ENCODE data around the gene ADAMTS14.

Gene ADAMTS14

GRCh38 chr10:70740406-70741288, 68.3 kb downstream of the ADAMTS14 start:
- Histone ChIP-seq H3K27me3 (ENCODE audit: insufficient read depth, poor library complexity, severe bottlenecking) (no peaks in the 10 kb centered on the region), H3K27ac (ENCODE audit: poor library complexity, severe bottlenecking) (no peak overlapping the region), H3K4me3 (ENCODE audit: severe bottlenecking) (no peak overlapping the region), H3K4me1 (ENCODE audit: insufficient read depth, poor library complexity, severe bottlenecking) (no peaks in the 10 kb centered on the region), H3K9me3 (ENCODE audit: severe bottlenecking) (no peaks in the 10 kb centered on the region), H3K36me3 (ENCODE audit: low read depth) (no peaks in the 10 kb centered on the region)
- ATAC-seq (ENCODE audit: low read depth) (no peak), DNase-seq (ENCODE audit: low spot score) (no peak)
- TF ChIP-seq CTCF (IDR thresholded peaks at IDR 0.05; ENCODE audit: poor library complexity, severe bottlenecking) = no peak

- ATAC-seq (ENCODE audit: low read depth) (no peak), DNase-seq (ENCODE audit: low spot score) (no peak)
- TF ChIP-seq CTCF (IDR thresholded peaks at IDR 0.05; ENCODE audit: poor library complexity, severe bottlenecking) = no peak
- no peaks in the 10 kb centered on the region for H3K4me1 ChIP-seq (ENCODE audit: insufficient read depth, poor library complexity, severe bottlenecking)
- no peak overlapping the region for H3K4me3 ChIP-seq (ENCODE audit: severe bottlenecking)
- no peaks in the 10 kb centered on the region for H3K36me3 ChIP-seq (ENCODE audit: low read depth)
- H3K27ac ChIP-seq (ENCODE audit: poor library complexity, severe bottlenecking) = no peak overlapping the region
- no peaks in the 10 kb centered on the region for H3K9me3 ChIP-seq (ENCODE audit: severe bottlenecking)
- H3K27me3 ChIP-seq (ENCODE audit: insufficient read depth, poor library complexity, severe bottlenecking) = no peaks in the 10 kb centered on the region
These were observed 70.5 kb downstream of the ADAMTS14 start for GRCh38 chr10:70742537-70743429.

GRCh38 chr10:70743430-70743788, 71.1 kb downstream of the ADAMTS14 start:
- TF ChIP-seq CTCF (IDR thresholded peaks at IDR 0.05; ENCODE audit: poor library complexity, severe bottlenecking) = no peak
- ATAC-seq (ENCODE audit: low read depth) = no peak
- no peak for DNase-seq (ENCODE audit: low spot score)
- Histone ChIP-seq H3K9me3 (ENCODE audit: severe bottlenecking) (no peaks in the 10 kb centered on the region), H3K27ac (ENCODE audit: poor library complexity, severe bottlenecking) (no peak overlapping the region), H3K4me3 (ENCODE audit: severe bottlenecking) (no peak overlapping the region), H3K36me3 (ENCODE audit: low read depth) (no peaks in the 10 kb centered on the region), H3K4me1 (ENCODE audit: insufficient read depth, poor library complexity, severe bottlenecking) (no peaks in the 10 kb centered on the region), H3K27me3 (ENCODE audit: insufficient read depth, poor library complexity, severe bottlenecking) (no peaks in the 10 kb centered on the region)

GRCh38 chr10:70743879-70744278, 71.6 kb downstream of the ADAMTS14 start:
- TF ChIP-seq CTCF (IDR thresholded peaks at IDR 0.05; ENCODE audit: poor library complexity, severe bottlenecking) = no peak
- Histone ChIP-seq H3K27ac (ENCODE audit: poor library complexity, severe bottlenecking) (no peak overlapping the region), H3K4me3 (ENCODE audit: severe bottlenecking) (no peak overlapping the region), H3K4me1 (ENCODE audit: insufficient read depth, poor library complexity, severe bottlenecking) (no peaks in the 10 kb centered on the region), H3K27me3 (ENCODE audit: insufficient read depth, poor library complexity, severe bottlenecking) (no peaks in the 10 kb centered on the region), H3K9me3 (ENCODE audit: severe bottlenecking) (no peaks in the 10 kb centered on the region), H3K36me3 (ENCODE audit: low read depth) (no peaks in the 10 kb centered on the region)
- DNase-seq (ENCODE audit: low spot score) = peak; percentile 34
- no peak for ATAC-seq (ENCODE audit: low read depth)

All from RWPE2 (cell line).